NCI-H1930 (cell line): ENCODE results near the gene NKAIN4.
"Not testable (repeated sequence)": the region's sequence is repeated elsewhere in the genome, so short reads cannot be mapped to it uniquely, and the experiment has no call there.

Experiments used
- DNase-seq, 2 experiments: peaks; one replicate each; lab custom pipeline; 2025; lab: John Stamatoyannopoulos, UW

The NKAIN4 gene

DNA sequence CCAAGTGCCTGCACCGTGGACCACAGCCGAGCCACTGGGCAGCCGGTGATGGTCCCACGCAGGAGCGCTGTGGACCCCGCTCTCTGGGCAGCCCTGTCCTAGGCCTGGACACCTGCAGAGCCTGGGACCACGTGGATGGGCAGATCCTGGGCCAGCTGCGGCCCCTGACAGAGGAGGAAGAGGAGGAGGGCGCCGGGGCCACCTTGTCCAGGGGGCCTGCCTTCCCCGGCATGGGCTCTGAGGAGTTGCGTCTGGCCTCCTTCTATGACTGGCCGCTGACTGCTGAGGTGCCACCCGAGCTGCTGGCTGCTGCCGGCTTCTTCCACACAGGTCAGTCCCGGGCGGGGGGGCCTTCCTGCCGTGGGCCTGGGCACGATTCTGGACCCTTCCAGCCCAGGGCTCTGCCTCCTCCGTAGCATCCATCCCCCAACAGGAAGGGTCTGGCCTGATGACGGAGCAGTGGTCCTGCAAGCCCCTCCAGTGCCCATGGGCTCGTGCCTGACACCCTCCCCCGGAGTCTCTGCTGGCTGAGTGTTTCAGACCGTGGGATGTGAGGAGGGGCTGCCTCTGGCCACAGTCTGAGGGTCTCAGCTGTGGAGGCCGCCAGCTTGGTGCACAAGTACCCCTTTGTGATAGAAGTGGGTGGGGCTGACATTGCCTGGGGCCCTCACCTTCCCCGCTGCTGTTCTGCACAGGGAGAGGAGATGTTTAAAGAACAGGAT, 18.0 kb downstream of the NKAIN4 start:
- no peak for DNase-seq

GRCh38 chr20:63235399-63235983, 18.8 kb downstream of the NKAIN4 start, which contains the start of gene BIRC7:
BIRC7 (plus strand) TSS chr20:63235905; CDS start chr20:63236097, 192 bp downstream.
- no peak for DNase-seq

GRCh38 chr20:63234693-63235398, 19.4 kb downstream of the NKAIN4 start:
- DNase-seq = no peak

- no peak for DNase-seq
Measured at GRCh38 chr20:63233924-63234323, 20.3 kb downstream of the NKAIN4 start.

- no peak for DNase-seq
Measured at GRCh38 chr20:63233061-63233344, 21.3 kb downstream of the NKAIN4 start.

- DNase-seq = no peak
Measured at GRCh38 chr20:63232235-63233060, 21.8 kb downstream of the NKAIN4 start.

DNA sequence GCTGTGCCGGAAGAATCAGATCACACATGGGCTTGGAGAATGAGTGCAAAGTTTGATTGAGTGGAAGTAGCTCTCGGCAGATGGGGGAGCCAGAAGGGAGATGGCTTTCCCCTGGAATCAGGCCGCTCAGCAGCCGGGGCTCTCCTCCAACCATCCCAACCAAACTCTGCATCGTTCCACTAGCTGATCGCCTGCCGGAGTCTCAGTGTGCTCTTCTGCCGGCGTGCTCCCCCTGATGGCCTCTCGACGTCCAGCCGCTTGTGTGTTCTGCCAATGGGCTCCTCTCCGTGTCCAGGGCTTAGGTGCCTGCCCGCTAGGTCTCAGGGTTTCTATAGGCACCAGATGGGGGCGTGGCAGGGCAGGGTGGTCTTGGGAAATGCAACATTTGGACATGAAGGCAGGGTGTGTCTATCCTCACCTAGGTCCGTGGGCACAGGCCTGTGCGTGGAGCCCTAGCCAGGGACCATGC, 23.4 kb downstream of the NKAIN4 start:
- DNase-seq = peak; percentile 37

GRCh38 chr20:63228806-63229205, 25.5 kb downstream of the NKAIN4 start:
- DNase-seq = no peak

DNA sequence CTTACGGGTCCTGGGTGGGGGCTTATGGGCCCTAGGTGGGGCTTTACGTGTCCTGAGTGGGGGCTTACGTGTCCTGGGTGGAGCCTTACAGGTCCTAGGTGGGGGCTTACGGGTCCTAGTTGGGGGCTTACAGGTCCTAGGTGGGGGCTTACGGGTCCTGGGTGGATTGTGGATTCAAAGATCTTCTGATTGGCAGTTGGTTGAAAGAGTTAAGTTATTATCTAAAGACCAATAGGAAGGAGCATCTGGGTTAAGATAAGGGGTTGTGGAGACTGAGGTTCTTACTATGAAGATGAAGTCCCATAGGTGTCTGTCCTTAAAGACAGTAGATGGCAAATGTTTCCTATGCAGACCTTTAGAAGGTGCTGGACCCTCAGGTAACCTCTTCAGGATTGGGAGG, 27.0 kb downstream of the NKAIN4 start:
- DNase-seq = no peak

- DNase-seq = no peak
Measured at GRCh38 chr20:63226042-63226943, 28.0 kb downstream of the NKAIN4 start.

DNA sequence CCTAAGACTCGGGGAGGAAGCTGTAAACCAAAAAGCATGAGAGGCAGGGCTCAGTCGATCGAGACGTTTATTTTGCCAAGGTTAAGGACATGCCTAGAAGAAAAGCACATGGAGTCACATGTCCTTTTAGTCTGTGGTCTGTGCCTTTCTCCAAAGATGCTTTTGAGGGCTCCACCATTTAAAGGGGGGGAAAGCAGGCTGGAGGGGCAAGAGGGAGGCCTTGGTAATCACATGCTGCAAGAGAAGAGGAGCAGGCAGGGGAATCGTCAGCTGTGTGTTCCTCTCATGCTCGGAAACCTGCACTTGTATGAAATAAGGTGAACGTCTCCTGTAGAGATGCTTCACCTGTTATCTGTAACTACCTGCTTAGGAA, 29.2 kb downstream of the NKAIN4 start:
- DNase-seq = no peak

GRCh38 chr20:63224412-63225081, 29.7 kb downstream of the NKAIN4 start:
- no peak for DNase-seq

DNA sequence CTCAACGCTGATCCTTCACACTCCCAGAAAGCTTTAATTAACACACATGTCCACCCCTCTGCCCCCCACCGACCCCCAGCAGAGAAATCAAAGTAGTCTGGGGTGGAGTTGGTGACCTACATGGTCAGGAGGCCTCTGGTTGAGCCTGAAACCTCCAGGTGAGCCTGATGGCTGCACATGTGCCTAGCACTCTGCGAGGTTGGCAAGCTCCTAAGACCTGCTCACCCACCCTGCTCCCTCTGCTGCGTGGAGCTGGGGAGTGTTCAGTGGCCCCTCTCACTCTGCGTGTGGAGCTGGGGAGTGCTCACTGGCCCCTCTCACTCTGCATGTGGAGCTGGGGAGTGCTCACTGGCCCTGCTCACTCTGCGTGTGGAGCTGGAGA, 30.4 kb downstream of the NKAIN4 start:
- DNase-seq = no peak

DNA sequence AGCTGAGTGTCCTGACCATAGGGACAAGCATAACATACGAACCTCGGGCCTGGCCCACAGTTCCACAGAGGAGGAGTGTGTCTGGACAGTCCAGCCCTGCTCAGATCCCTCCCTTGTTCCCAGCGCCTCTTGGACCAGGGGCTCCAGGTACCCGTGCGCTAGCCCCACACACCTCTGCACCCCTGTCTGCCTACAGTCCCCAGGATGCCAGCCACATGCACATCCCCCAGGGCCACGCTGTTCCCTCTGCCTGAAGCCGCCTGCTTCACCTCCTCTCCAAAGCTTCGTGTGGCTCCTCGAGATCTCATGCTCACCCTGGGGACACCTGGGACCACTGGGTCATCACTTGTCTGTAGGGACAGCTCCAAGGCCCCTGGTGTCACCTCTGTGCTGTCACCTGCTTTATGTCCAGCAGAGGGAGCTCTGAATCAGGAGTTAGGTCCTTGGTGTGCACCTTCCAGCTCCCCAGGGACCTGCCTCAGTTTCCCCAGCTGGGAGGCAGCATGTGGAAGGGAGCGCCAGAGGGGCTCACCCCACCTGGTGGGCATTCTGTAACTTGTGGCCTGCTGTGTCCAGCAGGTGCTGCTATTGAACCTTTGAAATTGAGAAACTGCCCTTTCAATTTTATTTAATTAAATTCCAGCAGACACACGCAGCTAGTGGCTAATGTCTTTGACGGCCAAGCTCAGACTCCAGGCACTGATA, 31.0 kb downstream of the NKAIN4 start:
- peak; percentile 16 to 67 for DNase-seq

- no peak for DNase-seq
Measured at GRCh38 chr20:63222541-63222940, 31.7 kb downstream of the NKAIN4 start.

DNA sequence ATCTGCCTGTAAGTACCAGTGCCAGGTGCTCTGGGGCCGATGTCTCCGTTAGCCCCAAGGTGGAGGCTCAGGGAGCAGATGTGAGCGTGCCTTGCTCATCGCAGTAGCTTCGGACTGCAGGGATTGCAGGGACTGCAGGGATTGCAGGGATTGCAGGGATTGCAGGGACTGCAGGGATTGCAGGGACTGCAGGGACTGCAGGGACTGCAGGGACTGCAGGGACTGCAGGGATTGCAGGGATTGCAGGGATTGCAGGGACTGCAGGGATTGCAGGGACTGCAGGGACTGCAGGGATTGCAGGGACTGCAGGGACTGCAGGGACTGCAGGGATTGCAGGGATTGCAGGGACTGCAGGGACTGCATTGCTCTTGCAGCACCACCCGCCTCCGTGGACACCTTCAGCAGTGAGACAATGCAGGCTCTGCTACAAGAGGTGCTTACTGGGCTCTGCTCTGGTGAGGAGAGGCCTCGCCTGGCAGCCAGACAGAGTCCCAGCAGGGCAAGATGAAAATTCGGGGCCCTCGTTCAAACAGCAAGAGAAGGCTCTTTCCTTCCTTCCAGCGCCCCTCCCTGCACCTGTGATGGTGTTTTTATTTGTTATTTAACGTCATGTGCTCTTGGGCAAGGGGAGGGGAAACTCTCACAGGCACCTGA, 32.7 kb downstream of the NKAIN4 start:
- DNase-seq = not testable (repeated sequence)

DNA sequence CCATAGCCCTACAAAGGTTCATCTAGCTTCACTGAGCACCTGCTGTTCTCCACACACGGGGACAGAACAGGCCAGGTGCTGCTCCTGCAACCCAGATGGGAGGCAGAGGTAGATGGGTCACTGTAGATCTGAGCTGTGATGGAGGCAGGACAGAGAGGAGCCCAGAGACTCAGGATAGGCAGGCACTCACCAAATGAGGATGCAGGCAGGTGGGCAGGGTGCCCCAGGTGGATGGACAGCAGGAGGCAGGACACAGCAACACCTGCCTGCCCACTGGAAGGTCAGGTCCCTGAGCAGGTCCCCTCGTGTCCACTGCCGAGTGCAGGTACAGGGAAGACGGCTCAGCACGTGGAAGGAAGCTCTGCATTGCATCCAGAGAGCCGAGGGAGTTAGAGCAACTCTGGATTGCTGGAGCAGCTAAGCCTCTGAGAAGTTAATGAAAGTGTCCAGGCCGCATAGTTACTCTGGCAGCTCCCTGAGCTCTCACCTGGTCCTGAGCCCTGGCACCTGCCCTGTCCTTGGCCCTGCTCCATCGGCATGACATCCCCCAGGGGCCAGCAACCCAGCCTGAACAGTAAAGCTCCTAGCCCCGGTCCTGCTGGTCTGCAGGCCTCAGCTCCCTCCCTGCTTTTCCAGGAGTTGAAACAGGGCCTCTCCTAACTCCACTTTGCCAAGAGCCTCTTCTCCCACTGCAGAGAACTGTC, 33.4 kb downstream of the NKAIN4 start:
- DNase-seq = no peak

DNA sequence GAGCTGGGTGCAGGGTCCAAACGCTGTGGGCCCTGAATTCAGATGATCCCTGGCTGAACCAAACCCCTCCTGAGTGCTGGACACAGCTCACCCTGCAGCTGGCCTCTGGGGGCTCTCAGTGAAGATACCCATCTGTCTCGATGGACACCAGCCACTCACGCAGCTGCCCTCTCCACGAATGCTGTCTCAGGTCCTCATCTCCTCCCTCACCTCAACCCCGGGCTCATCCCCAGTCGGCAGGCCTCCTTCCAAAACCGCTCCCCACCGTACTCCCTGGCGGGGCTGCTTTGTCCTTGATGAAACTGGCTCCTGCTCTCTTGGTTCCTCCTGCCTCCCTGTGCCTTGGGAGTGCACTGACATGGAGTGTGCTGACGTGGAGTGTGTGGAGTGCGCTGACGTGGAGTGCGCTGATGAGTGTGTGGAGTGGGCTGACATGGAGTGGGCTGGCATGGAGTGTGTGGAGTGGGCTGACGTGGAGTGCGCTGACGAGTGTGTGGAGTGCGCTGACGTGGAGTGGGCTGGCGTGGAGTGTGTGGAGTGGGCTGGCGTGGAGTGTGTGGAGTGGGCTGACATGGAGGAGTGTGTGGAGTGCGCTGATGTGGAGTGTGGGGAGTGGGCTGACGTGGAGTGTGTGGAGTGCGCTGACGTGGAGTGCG, 34.3 kb downstream of the NKAIN4 start:
- no peak for DNase-seq

- no peak for DNase-seq
Measured at GRCh38 chr20:63219447-63219821, 34.8 kb downstream of the NKAIN4 start.
